Measurements from ENCODE around the gene SYNJ2. TPM values are rescaled to one million over a fixed set of nuclear protein-coding genes. Genes with fewer than 3 reads are reported as not detected.
A peak's percentile ranks its signal among the peaks of the same experiment; 100 is the strongest.

Gene SYNJ2
- total RNA-seq, 1 experiment from 2014 or later: 68.5 TPM

- no peak for DNase-seq (ENCODE audit: low read depth)
Measured at GRCh38 chr6:158076548-158076947, 94.9 kb downstream of the SYNJ2 start.

- DNase-seq (ENCODE audit: low read depth): no peak
Measured at GRCh38 chr6:158077676-158078075, 96.0 kb downstream of the SYNJ2 start.

- no peak for DNase-seq (ENCODE audit: low read depth)
Measured at GRCh38 chr6:158078320-158078719, 96.7 kb downstream of the SYNJ2 start.

GRCh38 chr6:158080849-158081656 is 99.4 kb downstream of the SYNJ2 start:
- no peak for DNase-seq (ENCODE audit: low read depth)

GRCh38 chr6:158081657-158081935 is 99.9 kb downstream of the SYNJ2 start:
- DNase-seq (ENCODE audit: low read depth): no peak

GRCh38 chr6:158083455-158084325 is 102.0 kb downstream of the SYNJ2 start:
- DNase-seq (ENCODE audit: low read depth): no peak

- no peak for DNase-seq (ENCODE audit: low read depth)
Measured at GRCh38 chr6:158085261-158086053, 103.8 kb downstream of the SYNJ2 start.

GRCh38 chr6:158086054-158086503 is 104.4 kb downstream of the SYNJ2 start:
- no peak for DNase-seq (ENCODE audit: low read depth)

- DNase-seq (ENCODE audit: low read depth): peak; percentile 15
Measured at GRCh38 chr6:158086504-158087223, 105.0 kb downstream of the SYNJ2 start.

- DNase-seq (ENCODE audit: low read depth): no peak
Measured at GRCh38 chr6:158087224-158087867, 105.7 kb downstream of the SYNJ2 start.

- no peak for DNase-seq (ENCODE audit: low read depth)
Measured at GRCh38 chr6:158092806-158093205, 111.1 kb downstream of the SYNJ2 start.

- DNase-seq (ENCODE audit: low read depth): no peak
Measured at GRCh38 chr6:158095031-158095430, 113.4 kb downstream of the SYNJ2 start.

GRCh38 chr6:158095671-158096070 is 114.0 kb downstream of the SYNJ2 start:
- DNase-seq (ENCODE audit: low read depth): no peak

- no peak for DNase-seq (ENCODE audit: low read depth)
Measured at GRCh38 chr6:158103228-158103627, 121.6 kb downstream of the SYNJ2 start.

GRCh38 chr6:158104696-158105095 is 123.0 kb downstream of the SYNJ2 start:
- no peak for DNase-seq (ENCODE audit: low read depth)

GRCh38 chr6:158109748-158110147 is 128.1 kb downstream of the SYNJ2 start:
- DNase-seq (ENCODE audit: low read depth): no peak

- no peak for DNase-seq (ENCODE audit: low read depth)
Measured at GRCh38 chr6:158110986-158111385, 129.3 kb downstream of the SYNJ2 start.

GRCh38 chr6:158111987-158112386 is 130.3 kb downstream of the SYNJ2 start:
- no peak for DNase-seq (ENCODE audit: low read depth)

- DNase-seq (ENCODE audit: low read depth): no peak
Measured at GRCh38 chr6:158113802-158114201, 132.1 kb downstream of the SYNJ2 start.

GRCh38 chr6:158115102-158115501 is 133.4 kb downstream of the SYNJ2 start:
- no peak for DNase-seq (ENCODE audit: low read depth)

GRCh38 chr6:158115508-158115907 is 133.8 kb downstream of the SYNJ2 start:
- DNase-seq (ENCODE audit: low read depth): no peak

Data from HT1080 (cell line).